Activated naive CD4-positive, alpha-beta T cell treated with anti-CD3 and anti-CD28 coated beads, Interleukin-2, amount 50 U/mL, for 24 hours (primary cell): ENCODE results near the gene MAP3K8.

Experiments
- H3K27ac Mint-ChIP-seq: one replicate; pipeline ENCODE4 v1.8.0; 2021; ENCODE audit warnings: mild to moderate bottlenecking, mixed read lengths
- H3K27me3 Mint-ChIP-seq: one replicate; pipeline ENCODE4 v1.8.0; 2021; ENCODE audit warnings: mixed read lengths
- H3K36me3 Mint-ChIP-seq: one replicate; pipeline ENCODE4 v1.8.0; 2021; ENCODE audit warnings: mixed read lengths
- H3K4me1 Mint-ChIP-seq: one replicate; pipeline ENCODE4 v1.8.0; 2021; ENCODE audit warnings: mixed read lengths
- H3K4me3 Mint-ChIP-seq: one replicate; pipeline ENCODE4 v1.8.0; 2021; ENCODE audit warnings: mild to moderate bottlenecking, mixed read lengths
- H3K9me3 Mint-ChIP-seq: one replicate; pipeline ENCODE4 v1.8.0; 2021; ENCODE audit warnings: mixed read lengths

Gene MAP3K8

GRCh38 chr10:30433730-30434272 is at the start of gene MAP3K8:
Gene MAP3K8, plus strand, starts transcription at chr10:30434184. Its CDS starts 4,755 bp downstream, at chr10:30438939.
- Mint-ChIP-seq H3K27me3 (no peaks in the 10 kb centered on the region), H3K9me3 (no peaks in the 10 kb centered on the region), H3K27ac (peak within 1 kb of the TSS; percentile 65), H3K36me3 (peaks cover 2% of the 10 kb centered on the region), H3K4me1 (peaks cover 48% of the 10 kb centered on the region), H3K4me3 (peak within 1 kb of the TSS; percentile 88)

GRCh38 chr10:30384701-30385201 is 49.2 kb upstream of the MAP3K8 start:
- Mint-ChIP-seq H3K4me3 (no peak overlapping the region), H3K27ac (no peak overlapping the region), H3K4me1 (no peaks in the 10 kb centered on the region), H3K27me3 (no peaks in the 10 kb centered on the region), H3K36me3 (no peaks in the 10 kb centered on the region), H3K9me3 (no peaks in the 10 kb centered on the region)

- Mint-ChIP-seq H3K9me3 (no peaks in the 10 kb centered on the region), H3K4me3 (no peak overlapping the region), H3K27me3 (no peaks in the 10 kb centered on the region), H3K4me1 (no peaks in the 10 kb centered on the region), H3K36me3 (no peaks in the 10 kb centered on the region), H3K27ac (no peak overlapping the region)
Measured at GRCh38 chr10:30386801-30387588, 47.0 kb upstream of the MAP3K8 start.

GRCh38 chr10:30387646-30388243 is 46.2 kb upstream of the MAP3K8 start:
- no peaks in the 10 kb centered on the region for H3K36me3 Mint-ChIP-seq
- peaks cover 3% of the 10 kb centered on the region for H3K4me1 Mint-ChIP-seq
- H3K4me3 Mint-ChIP-seq, result no peak overlapping the region
- H3K27ac Mint-ChIP-seq, result no peak overlapping the region
- H3K27me3 Mint-ChIP-seq, result peaks cover 2% of the 10 kb centered on the region
- no peaks in the 10 kb centered on the region for H3K9me3 Mint-ChIP-seq

GRCh38 chr10:30389543-30389942 is 44.4 kb upstream of the MAP3K8 start:
- H3K4me1 Mint-ChIP-seq, result peaks cover 3% of the 10 kb centered on the region
- H3K27ac Mint-ChIP-seq, result no peak overlapping the region
- H3K4me3 Mint-ChIP-seq, result no peak overlapping the region
- peaks cover 5% of the 10 kb centered on the region for H3K27me3 Mint-ChIP-seq
- no peaks in the 10 kb centered on the region for H3K9me3 Mint-ChIP-seq
- no peaks in the 10 kb centered on the region for H3K36me3 Mint-ChIP-seq

- Mint-ChIP-seq H3K27me3 (peaks cover 5% of the 10 kb centered on the region), H3K36me3 (no peaks in the 10 kb centered on the region), H3K4me3 (no peak overlapping the region), H3K4me1 (peaks cover 3% of the 10 kb centered on the region), H3K27ac (no peak overlapping the region), H3K9me3 (no peaks in the 10 kb centered on the region)
Measured at GRCh38 chr10:30390207-30390606, 43.8 kb upstream of the MAP3K8 start.

GRCh38 chr10:30391266-30391665 is 42.7 kb upstream of the MAP3K8 start:
- Mint-ChIP-seq H3K36me3 (no peaks in the 10 kb centered on the region), H3K4me3 (no peak overlapping the region), H3K9me3 (no peaks in the 10 kb centered on the region), H3K27me3 (peaks cover 5% of the 10 kb centered on the region), H3K4me1 (peaks cover 3% of the 10 kb centered on the region), H3K27ac (no peak overlapping the region)

GRCh38 chr10:30392564-30392990 is 41.4 kb upstream of the MAP3K8 start:
- Mint-ChIP-seq H3K9me3 (no peaks in the 10 kb centered on the region), H3K4me3 (no peak overlapping the region)

GRCh38 chr10:30396293-30396692 is 37.7 kb upstream of the MAP3K8 start:
- no peak overlapping the region for H3K27ac Mint-ChIP-seq

More at GRCh38 chr10:30392564-30392990, 41.4 kb upstream of the MAP3K8 start:
- Mint-ChIP-seq H3K4me1 (peaks cover 5% of the 10 kb centered on the region), H3K36me3 (no peaks in the 10 kb centered on the region), H3K27me3 (peaks cover 5% of the 10 kb centered on the region), H3K27ac (no peak overlapping the region)

GRCh38 chr10:30396698-30397097 is 37.3 kb upstream of the MAP3K8 start:
- no peak overlapping the region for H3K27ac Mint-ChIP-seq
- peaks cover 27% of the 10 kb centered on the region for H3K4me1 Mint-ChIP-seq
- H3K9me3 Mint-ChIP-seq, result no peaks in the 10 kb centered on the region
- H3K27me3 Mint-ChIP-seq, result peaks cover 5% of the 10 kb centered on the region
- H3K36me3 Mint-ChIP-seq, result no peaks in the 10 kb centered on the region
- no peak overlapping the region for H3K4me3 Mint-ChIP-seq

More at GRCh38 chr10:30396293-30396692, 37.7 kb upstream of the MAP3K8 start:
- H3K4me1 Mint-ChIP-seq, result peaks cover 27% of the 10 kb centered on the region
- no peaks in the 10 kb centered on the region for H3K36me3 Mint-ChIP-seq
- no peak overlapping the region for H3K4me3 Mint-ChIP-seq
- peaks cover 5% of the 10 kb centered on the region for H3K27me3 Mint-ChIP-seq
- H3K9me3 Mint-ChIP-seq, result no peaks in the 10 kb centered on the region

- Mint-ChIP-seq H3K4me3 (peak overlapping the region; percentile 17), H3K36me3 (no peaks in the 10 kb centered on the region), H3K9me3 (no peaks in the 10 kb centered on the region), H3K4me1 (peaks cover 24% of the 10 kb centered on the region), H3K27ac (no peak overlapping the region), H3K27me3 (peaks cover 3% of the 10 kb centered on the region)
Measured at GRCh38 chr10:30398193-30398592, 35.8 kb upstream of the MAP3K8 start.

- Mint-ChIP-seq H3K4me3 (no peak overlapping the region), H3K4me1 (peaks cover 24% of the 10 kb centered on the region), H3K9me3 (no peaks in the 10 kb centered on the region), H3K27ac (peak overlapping the region; percentile 26), H3K27me3 (no peaks in the 10 kb centered on the region), H3K36me3 (no peaks in the 10 kb centered on the region)
Measured at GRCh38 chr10:30398788-30399187, 35.2 kb upstream of the MAP3K8 start.

- Mint-ChIP-seq H3K36me3 (no peaks in the 10 kb centered on the region), H3K27me3 (no peaks in the 10 kb centered on the region), H3K4me3 (no peak overlapping the region), H3K4me1 (peaks cover 13% of the 10 kb centered on the region), H3K27ac (no peak overlapping the region), H3K9me3 (peaks cover 4% of the 10 kb centered on the region)
Measured at GRCh38 chr10:30403494-30403893, 30.5 kb upstream of the MAP3K8 start.

GRCh38 chr10:30404540-30404939 is 29.4 kb upstream of the MAP3K8 start:
- H3K4me1 Mint-ChIP-seq, result peaks cover 6% of the 10 kb centered on the region
- H3K36me3 Mint-ChIP-seq, result no peaks in the 10 kb centered on the region
- H3K27ac Mint-ChIP-seq, result no peak overlapping the region
- H3K27me3 Mint-ChIP-seq, result no peaks in the 10 kb centered on the region
- no peak overlapping the region for H3K4me3 Mint-ChIP-seq
- peaks cover 4% of the 10 kb centered on the region for H3K9me3 Mint-ChIP-seq

- no peaks in the 10 kb centered on the region for H3K36me3 Mint-ChIP-seq
- H3K4me1 Mint-ChIP-seq, result no peaks in the 10 kb centered on the region
- no peak overlapping the region for H3K27ac Mint-ChIP-seq
- H3K27me3 Mint-ChIP-seq, result no peaks in the 10 kb centered on the region
- no peak overlapping the region for H3K4me3 Mint-ChIP-seq
- H3K9me3 Mint-ChIP-seq, result no peaks in the 10 kb centered on the region
Measured at GRCh38 chr10:30411263-30411662, 22.7 kb upstream of the MAP3K8 start.

- Mint-ChIP-seq H3K36me3 (no peaks in the 10 kb centered on the region), H3K4me3 (no peak overlapping the region), H3K4me1 (peaks cover 3% of the 10 kb centered on the region), H3K9me3 (no peaks in the 10 kb centered on the region), H3K27me3 (no peaks in the 10 kb centered on the region), H3K27ac (no peak overlapping the region)
Measured at GRCh38 chr10:30412901-30413300, 21.1 kb upstream of the MAP3K8 start.
